ENCODE data around the gene B4GALT3.

GRCh38 chr1:161163793-161164192, 13.5 kb downstream of the B4GALT3 start:
- TF ChIP-seq POLR2AphosphoS5 (IDR thresholded peaks at IDR 0.05; ENCODE audit: borderline replicate concordance, low read depth, low read length), result no peak
- no peak for TF ChIP-seq EZH2 (IDR thresholded peaks at IDR 0.05)
- TF ChIP-seq FOXP2 (optimal IDR thresholded peaks at IDR 0.05; ENCODE audit: control extremely low read depth, extremely low read length, insufficient read depth), result no peak
